HG03108 (cell line): Measurements from ENCODE around the gene SARM1.

Experiments used
- ATAC-seq: cut with Tn5 transposase; IDR thresholded peaks from one replicate; pipeline ENCODE4 v1.9.1; 2021; ENCODE audit warnings: moderate library complexity; ENCODE audit not compliant: unreplicated experiment

The SARM1 gene

GRCh38 chr17:28340374-28340773, 31.1 kb upstream of the SARM1 start:
- ATAC-seq: no peak

DNA sequence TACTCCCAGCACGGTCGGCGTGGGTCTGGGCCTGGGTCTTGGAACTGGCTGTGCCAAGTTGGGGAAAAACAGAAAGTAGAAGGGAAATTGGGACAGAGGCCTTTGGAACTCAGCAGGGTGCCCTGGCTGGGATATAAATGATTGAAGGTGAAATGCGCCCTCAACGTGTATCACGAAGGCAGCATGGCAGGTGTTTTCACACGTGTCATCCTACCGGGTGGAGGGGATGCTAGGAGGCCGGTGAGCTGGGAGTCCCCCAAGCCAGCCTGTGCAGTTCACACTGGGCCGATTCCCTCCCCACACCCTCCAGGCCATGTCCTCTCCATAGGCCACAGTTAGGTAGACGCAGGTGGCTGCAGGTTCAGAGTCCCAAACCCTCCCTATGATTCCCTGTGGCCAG, 30.0 kb upstream of the SARM1 start:
- ATAC-seq: no peak

DNA sequence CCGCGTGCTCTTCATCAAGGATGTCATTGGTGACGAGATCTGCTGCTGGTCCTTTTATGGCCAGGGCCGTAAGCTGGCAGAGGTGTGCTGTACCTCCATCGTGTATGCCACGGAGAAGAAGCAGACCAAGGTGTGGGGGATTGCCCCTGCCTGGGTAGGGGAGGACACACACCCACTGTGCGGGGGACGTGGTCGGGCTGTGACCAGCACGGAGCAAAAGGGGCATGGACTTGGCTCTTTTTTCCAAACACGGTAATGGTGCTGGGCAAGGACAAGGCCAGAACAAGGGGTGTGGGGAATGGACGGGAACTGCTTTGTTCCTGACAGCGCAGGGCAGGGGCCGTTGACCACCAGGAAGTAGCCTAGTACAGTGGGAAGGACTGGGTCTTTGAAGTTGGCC, 29.2 kb upstream of the SARM1 start:
- ATAC-seq: no peak

DNA sequence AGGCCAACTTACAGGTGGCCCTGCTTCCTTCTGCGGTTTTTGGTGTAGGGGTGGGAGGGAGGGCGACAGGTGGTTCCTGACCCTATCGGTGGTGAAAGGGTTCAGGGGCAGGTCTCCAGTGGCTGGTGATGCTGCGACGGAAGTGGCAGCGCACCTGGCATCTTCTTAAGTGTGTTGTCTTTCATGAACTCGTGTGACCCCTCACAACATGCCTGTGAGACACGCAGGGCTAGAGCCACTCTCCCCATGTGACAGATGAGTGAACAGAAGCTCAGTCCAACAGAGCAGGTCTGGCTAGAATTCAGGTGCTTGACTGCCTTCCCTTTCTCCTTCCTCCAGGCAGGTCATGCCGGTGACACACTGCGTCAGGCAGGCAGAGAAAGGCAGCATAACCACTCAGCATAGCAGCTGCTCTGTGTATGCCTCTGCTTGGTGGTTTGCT, 28.0 kb upstream of the SARM1 start:
- ATAC-seq: no peak

GRCh38 chr17:28344011-28344410, 27.5 kb upstream of the SARM1 start:
- no peak for ATAC-seq

GRCh38 chr17:28344435-28344901, 27.0 kb upstream of the SARM1 start:
- no peak for ATAC-seq

- ATAC-seq: no peak
These were observed 25.9 kb upstream of the SARM1 start for GRCh38 chr17:28345419-28346198.

DNA sequence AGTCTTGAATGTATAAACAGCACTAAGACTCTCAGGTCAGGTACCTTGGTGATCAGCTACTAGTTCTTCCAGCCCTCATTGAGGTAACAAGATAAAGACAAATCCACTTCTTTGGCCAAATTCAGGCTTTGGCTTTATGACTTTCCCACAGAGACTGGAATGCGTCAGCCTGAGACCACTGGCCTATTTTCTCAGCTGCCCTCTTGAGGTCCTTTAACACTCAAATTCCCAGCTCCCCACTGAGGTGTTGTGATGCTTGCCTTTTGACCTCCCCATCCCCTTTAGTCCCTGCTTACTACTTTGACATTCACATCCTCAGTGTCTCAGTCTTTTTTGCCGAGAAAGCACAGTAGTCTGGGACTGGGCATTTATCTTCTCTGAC, 25.3 kb upstream of the SARM1 start:
- no peak for ATAC-seq

DNA sequence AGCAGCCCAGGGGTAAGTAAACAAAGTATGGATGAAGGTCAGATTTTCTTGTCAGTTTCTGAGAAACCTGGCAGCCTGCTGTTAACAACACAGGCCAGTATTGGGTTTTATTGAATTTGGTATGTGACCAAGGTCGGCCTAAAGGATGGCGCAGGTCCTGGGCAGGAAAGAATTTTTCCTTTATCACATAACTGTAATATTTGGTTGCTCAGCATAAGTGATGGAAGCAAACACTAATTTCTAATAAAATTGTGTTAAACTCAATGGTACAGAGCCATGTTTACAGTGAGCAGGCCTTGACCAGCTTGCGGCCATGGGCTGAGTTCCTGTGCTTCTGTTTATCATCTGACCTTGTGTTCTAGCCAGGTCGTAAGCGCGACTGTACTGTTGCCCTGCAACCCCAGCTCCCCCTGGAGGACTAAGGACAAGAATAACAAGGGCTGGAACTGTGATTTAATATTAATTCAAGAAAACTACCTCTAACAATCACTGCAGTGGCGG, 24.7 kb upstream of the SARM1 start:
- no peak for ATAC-seq

GRCh38 chr17:28347261-28347891, 24.1 kb upstream of the SARM1 start:
- no peak for ATAC-seq

DNA sequence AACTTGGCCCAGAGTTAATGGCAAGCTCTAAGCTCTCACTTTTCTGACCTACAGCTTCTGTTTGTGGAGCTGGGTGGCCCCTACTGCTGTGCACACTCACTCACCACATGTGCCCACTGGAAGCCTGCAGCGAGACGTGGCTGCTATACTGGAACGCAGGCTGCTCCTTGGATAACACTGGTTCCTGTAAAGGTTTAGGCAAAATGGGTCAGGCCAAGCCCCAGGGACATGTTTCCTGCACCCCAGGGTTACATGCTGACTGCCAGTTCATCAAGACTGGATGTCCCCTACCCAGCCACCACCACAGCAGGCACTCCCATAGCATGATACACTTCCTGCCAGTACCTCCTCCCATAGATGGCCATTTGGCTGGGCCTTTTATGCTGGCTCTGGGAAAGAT, 22.5 kb upstream of the SARM1 start:
- ATAC-seq: no peak

DNA sequence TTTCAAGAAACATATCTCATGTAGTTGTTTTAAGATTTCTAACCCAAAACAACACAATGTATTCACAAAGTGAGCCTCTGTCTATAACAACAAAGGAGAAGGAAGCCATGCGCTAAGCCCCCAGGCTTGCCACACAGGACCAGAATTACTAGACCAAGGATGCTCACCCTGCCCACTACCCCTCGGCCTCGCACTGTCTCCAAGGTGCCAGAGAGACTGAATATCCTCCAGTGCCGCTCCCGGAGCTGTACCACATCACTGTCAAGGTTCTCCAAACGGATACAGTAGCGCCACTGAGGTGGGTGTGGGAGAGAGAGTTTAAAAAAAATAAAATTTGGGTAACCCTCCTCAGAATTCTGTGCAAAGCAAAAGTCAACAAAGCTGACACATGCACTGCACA, 21.2 kb upstream of the SARM1 start:
- ATAC-seq: no peak

DNA sequence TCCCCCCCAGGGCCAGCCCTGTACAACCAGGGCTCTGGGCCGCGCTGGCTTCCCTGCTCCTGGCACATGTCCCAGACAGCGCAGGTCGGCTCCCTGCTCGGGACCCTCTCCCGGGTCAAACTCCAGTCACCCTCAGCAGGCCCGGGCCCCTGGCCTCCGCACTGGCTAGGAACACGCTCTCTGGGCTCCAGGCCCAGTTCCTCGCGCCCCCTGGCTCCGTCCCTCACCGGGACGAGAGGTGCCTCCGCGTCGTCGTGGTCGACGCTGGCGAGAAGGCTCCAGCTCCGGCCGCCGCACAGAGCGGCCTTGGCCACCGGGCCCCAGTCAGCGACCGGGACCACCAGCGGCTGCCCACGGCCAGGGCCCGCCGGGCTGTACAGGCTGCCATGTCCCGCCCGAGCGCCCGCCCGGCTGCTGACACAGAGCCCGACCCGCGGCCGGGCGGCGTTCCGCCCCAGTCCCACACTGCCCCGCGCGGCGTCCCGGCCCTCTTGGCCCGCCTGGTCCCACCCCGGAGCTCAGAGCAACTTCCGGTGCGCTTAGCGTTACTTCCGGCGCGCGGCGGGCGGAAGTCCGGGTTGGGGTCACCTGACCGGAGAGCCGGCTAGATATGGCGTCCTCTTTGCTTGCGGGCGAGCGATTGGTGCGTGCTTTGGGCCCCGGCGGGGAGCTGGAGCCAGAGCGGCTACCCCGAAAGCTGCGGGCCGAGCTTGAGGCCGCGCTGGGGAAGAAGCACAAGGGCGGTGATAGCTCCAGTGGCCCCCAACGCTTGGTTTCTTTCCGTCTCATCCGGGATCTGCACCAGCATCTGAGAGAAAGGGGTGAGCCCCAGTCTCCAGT, 14.2 kb upstream of the SARM1 start, which contains the start of gene POLDIP2:
Gene POLDIP2 (minus strand): TSS at position 467 of the 840 bp plus-strand sequence. CDS start 79 bp downstream, at position 388.
- peak; percentile 95 for ATAC-seq

GRCh38 chr17:28357901-28358197, 13.6 kb upstream of the SARM1 start:
- no peak for ATAC-seq

DNA sequence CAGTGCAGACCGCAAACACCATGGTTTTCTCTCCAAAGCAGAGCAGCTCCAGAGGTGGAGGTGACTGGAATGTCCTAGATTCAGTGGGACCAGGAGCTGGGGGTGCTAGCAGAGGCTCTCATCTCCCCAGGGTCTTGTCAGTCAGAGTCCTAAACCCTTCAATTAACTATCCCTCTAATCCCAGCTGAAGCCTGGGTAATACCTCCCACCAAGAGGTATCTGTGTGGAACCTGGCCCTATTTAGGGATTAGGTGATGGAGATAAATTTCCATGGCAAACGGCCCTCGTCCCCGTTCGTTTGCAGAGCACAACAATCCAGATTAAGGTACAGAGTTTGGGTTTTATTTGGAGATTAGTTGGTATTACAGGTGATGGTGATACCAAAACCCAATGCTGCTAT, 8.3 kb upstream of the SARM1 start:
- ATAC-seq: no peak

DNA sequence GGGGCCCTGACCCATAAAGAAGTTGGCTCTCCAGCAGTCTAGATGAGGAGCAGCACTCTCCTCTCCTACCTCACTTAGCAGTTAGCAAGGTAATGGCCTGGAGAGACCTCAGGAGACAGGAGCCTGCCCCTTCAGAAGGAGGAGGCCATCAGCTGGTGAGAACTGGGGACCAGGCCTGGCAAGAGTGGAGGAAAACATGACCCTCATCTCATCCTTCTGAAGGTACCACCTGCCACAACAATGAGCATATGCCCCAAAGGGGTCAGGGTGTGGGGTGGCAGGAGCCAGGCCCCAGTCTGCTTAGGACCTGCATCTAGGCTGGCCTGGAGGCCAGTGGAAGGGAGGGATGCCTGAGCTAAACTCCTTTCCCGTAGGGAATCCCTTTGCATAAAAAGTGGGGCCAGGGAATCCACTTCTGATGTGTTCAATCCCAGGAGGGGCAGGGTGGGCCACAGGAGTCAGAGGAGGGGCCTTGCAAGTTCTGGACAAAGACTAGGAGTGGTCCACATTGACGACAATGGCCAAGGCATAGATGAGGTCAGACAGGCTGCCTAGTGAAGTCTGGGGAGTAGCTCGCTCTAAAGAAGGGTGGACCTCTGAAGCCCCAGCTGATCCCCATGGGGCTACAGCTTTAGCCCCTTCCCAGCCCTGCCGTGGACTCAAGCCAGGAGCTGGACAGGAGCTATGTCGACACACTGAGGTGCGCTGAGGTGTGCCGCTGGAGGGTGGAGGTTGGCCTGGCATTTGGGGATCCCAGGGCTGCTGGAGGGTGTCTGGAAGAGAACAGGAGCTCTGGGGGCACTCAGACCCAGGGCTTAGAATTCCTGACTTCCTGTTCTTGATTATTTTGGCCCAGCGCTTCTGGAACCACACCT, 7.5 kb upstream of the SARM1 start:
- ATAC-seq: no peak

- no peak for ATAC-seq
These were observed 6.7 kb upstream of the SARM1 start, which contains the start of gene SEBOX for GRCh38 chr17:28364665-28365363. SEBOX (minus strand) TSS chr17:28365199; CDS start chr17:28365151, 48 bp downstream.

- no peak for ATAC-seq
These were observed 6.0 kb upstream of the SARM1 start for GRCh38 chr17:28365487-28365886.

GRCh38 chr17:28366605-28367004, 4.9 kb upstream of the SARM1 start:
- no peak for ATAC-seq
